Measurements from ENCODE around the gene MACROD2.

- TF ChIP-seq CTCF (IDR thresholded peaks at IDR 0.05) (no peak), POLR2A (IDR thresholded peaks at IDR 0.05) (no peak), EP300 (IDR thresholded peaks at IDR 0.05) (no peak)
Measured at GRCh38 chr20:14778875-14779274, 783.6 kb downstream of the MACROD2 start.

Data from ovary (tissue), 3 donors.